Muscle layer of colon (tissue), 2 donors: ENCODE measurements around the gene PLS1.

ENCODE experiments used
- H3K27ac ChIP-seq: one replicate; pipeline ENCODE4 v1.7.0; 2013; ENCODE audit warnings: low read depth, mild to moderate bottlenecking, low read length, moderate library complexity
- H3K27me3 ChIP-seq, 2 donors: one replicate each; pipeline ENCODE4 v1.7.0; 2013; ENCODE audit warnings: low read length in 2 of 2, mild to moderate bottlenecking in 2 of 2; ENCODE audit not compliant: insufficient read depth in 2 of 2, control insufficient read depth in 1 of 2
- H3K36me3 ChIP-seq: one replicate; pipeline ENCODE4 v1.7.0; 2013; ENCODE audit warnings: mild to moderate bottlenecking, low read length; ENCODE audit not compliant: insufficient read depth
- H3K4me1 ChIP-seq: one replicate; pipeline ENCODE4 v1.7.0; 2013; ENCODE audit warnings: mild to moderate bottlenecking, low read length; ENCODE audit not compliant: insufficient read depth
- H3K4me3 ChIP-seq, 2 donors: one replicate each; pipeline ENCODE4 v1.7.0; 2013; ENCODE audit warnings: low read length in 2 of 2, low read depth in 1 of 2, mild to moderate bottlenecking in 1 of 2, moderate library complexity in 1 of 2
- H3K9ac ChIP-seq: one replicate; pipeline ENCODE4 v1.7.0; 2013; ENCODE audit warnings: low read length
- H3K9me3 ChIP-seq: one replicate; pipeline ENCODE4 v1.7.0; 2013; ENCODE audit warnings: mild to moderate bottlenecking, low read length
- donor health status: abdominal sarcoma.
- donor health status: Adenocarcinoma of cecum.

Gene PLS1

GRCh38 chr3:142622405-142622804 lies 26.2 kb downstream of the PLS1 start:
- no peak overlapping the region for H3K4me3 ChIP-seq
- no peak overlapping the region for H3K27ac ChIP-seq
- no peak overlapping the region for H3K9ac ChIP-seq
- H3K36me3 ChIP-seq, result no peaks in the 10 kb centered on the region
- no peaks in the 10 kb centered on the region for H3K9me3 ChIP-seq
- no peaks in the 10 kb centered on the region for H3K27me3 ChIP-seq
- no peaks in the 10 kb centered on the region for H3K4me1 ChIP-seq

- H3K9ac ChIP-seq, result no peak overlapping the region
- H3K27me3 ChIP-seq, result no peaks in the 10 kb centered on the region
- no peaks in the 10 kb centered on the region for H3K4me1 ChIP-seq
- no peak overlapping the region for H3K27ac ChIP-seq
- no peaks in the 10 kb centered on the region for H3K36me3 ChIP-seq
- no peaks in the 10 kb centered on the region for H3K9me3 ChIP-seq
- H3K4me3 ChIP-seq, result no peak overlapping the region
Measured at GRCh38 chr3:142623194-142623593, 27.0 kb downstream of the PLS1 start.

- H3K27me3 ChIP-seq, result no peaks in the 10 kb centered on the region
- H3K9ac ChIP-seq, result no peak overlapping the region
- H3K27ac ChIP-seq, result no peak overlapping the region
- no peaks in the 10 kb centered on the region for H3K36me3 ChIP-seq
- H3K9me3 ChIP-seq, result no peaks in the 10 kb centered on the region
- H3K4me1 ChIP-seq, result no peaks in the 10 kb centered on the region
- no peak overlapping the region for H3K4me3 ChIP-seq
Measured at GRCh38 chr3:142624341-142625152, 28.4 kb downstream of the PLS1 start.

DNA sequence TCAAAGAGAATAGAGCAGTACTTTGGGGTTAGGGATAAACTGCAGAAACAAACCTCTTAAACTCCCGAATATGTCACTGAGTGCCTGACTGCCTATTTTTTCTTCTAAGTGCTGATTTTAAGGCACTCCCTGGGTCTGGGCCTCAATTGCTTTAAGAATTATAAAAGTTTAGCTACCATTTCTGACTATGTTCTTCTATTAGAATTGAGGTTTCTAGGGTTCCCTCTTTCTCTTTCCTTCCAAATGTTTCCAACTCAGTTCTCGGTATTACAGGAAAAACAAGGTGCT lies 28.9 kb downstream of the PLS1 start:
- H3K27me3 ChIP-seq, result no peaks in the 10 kb centered on the region
- no peak overlapping the region for H3K27ac ChIP-seq
- H3K36me3 ChIP-seq, result no peaks in the 10 kb centered on the region
- no peak overlapping the region for H3K9ac ChIP-seq
- H3K9me3 ChIP-seq, result no peaks in the 10 kb centered on the region
- no peak overlapping the region for H3K4me3 ChIP-seq
- no peaks in the 10 kb centered on the region for H3K4me1 ChIP-seq

DNA sequence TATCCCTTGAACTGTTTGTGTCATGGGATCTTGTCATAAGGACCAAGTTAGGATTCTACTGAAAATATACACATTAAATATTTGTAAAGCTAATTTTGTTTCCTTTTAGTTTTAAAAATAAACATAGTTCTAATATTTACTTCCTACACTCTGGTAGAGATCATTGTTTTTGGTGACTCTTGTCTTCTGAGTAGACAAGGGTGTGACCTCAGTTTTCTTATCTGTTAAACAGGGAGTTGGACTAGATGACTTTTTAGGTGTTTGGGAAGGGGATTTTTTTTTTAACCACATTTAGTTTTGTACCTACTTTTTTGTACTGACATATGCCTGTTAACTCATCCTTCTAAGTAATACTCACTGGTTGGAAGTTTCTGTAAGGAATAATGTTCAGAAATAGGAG lies 30.8 kb downstream of the PLS1 start:
- Histone ChIP-seq H3K36me3 (no peaks in the 10 kb centered on the region), H3K9me3 (no peaks in the 10 kb centered on the region), H3K27ac (no peak overlapping the region), H3K4me1 (no peaks in the 10 kb centered on the region), H3K27me3 (no peaks in the 10 kb centered on the region), H3K4me3 (no peak overlapping the region), H3K9ac (no peak overlapping the region)

GRCh38 chr3:142628801-142629200 lies 32.6 kb downstream of the PLS1 start:
- no peaks in the 10 kb centered on the region for H3K9me3 ChIP-seq
- H3K27ac ChIP-seq, result no peak overlapping the region
- no peaks in the 10 kb centered on the region for H3K36me3 ChIP-seq
- no peaks in the 10 kb centered on the region for H3K27me3 ChIP-seq
- no peaks in the 10 kb centered on the region for H3K4me1 ChIP-seq
- H3K4me3 ChIP-seq, result no peak overlapping the region
- no peak overlapping the region for H3K9ac ChIP-seq

GRCh38 chr3:142633073-142633472 lies 36.9 kb downstream of the PLS1 start:
- no peaks in the 10 kb centered on the region for H3K36me3 ChIP-seq
- H3K27me3 ChIP-seq, result no peaks in the 10 kb centered on the region
- no peak overlapping the region for H3K27ac ChIP-seq
- no peaks in the 10 kb centered on the region for H3K9me3 ChIP-seq
- no peaks in the 10 kb centered on the region for H3K4me1 ChIP-seq
- H3K9ac ChIP-seq, result no peak overlapping the region
- H3K4me3 ChIP-seq, result no peak overlapping the region

DNA sequence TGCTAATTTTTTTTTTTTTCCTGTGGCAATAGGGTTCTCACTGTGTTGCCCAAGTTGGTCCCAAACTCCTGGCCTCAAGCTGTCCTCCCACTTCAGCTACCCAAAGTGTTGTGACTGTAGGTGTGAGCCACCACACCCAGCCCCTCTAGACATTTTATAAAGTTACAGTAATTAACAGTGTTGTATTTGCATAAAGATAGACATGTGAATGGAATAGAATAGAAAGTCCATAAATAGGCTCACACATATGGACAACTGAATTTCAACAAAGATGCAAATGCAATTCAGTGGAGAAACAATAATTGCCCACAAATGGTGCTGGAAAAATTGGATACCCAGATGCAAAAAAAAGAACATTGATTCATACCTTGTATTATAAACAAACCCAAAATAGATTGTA lies 39.9 kb downstream of the PLS1 start:
- Histone ChIP-seq H3K27ac (no peak overlapping the region), H3K9me3 (no peaks in the 10 kb centered on the region), H3K4me1 (no peaks in the 10 kb centered on the region), H3K27me3 (no peaks in the 10 kb centered on the region), H3K9ac (no peak overlapping the region), H3K4me3 (no peak overlapping the region), H3K36me3 (no peaks in the 10 kb centered on the region)

- no peak overlapping the region for H3K4me3 ChIP-seq
- no peaks in the 10 kb centered on the region for H3K27me3 ChIP-seq
- no peaks in the 10 kb centered on the region for H3K4me1 ChIP-seq
- H3K27ac ChIP-seq, result no peak overlapping the region
- no peaks in the 10 kb centered on the region for H3K36me3 ChIP-seq
- H3K9me3 ChIP-seq, result no peaks in the 10 kb centered on the region
- H3K9ac ChIP-seq, result no peak overlapping the region
Measured at GRCh38 chr3:142636664-142637063, 40.5 kb downstream of the PLS1 start.

DNA sequence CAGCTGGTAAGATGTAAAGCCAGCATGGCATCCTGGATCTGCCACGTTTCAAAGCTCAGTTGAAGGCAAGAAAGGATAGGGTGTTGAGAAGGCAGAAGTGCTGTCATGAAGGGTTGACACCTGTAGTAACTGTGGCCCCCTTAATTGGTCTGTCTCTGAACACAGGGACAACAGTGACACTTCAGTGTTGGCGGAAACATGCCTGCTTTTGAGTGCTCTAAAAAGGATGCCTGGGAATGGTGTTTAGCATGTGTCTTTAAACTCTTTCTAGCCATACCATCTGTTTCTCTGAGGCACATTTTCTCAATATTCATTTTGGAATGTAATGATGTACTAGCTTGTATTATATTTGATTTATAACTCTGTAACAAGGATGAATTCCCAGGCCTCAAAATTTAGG lies 42.1 kb downstream of the PLS1 start:
- no peaks in the 10 kb centered on the region for H3K27me3 ChIP-seq

DNA sequence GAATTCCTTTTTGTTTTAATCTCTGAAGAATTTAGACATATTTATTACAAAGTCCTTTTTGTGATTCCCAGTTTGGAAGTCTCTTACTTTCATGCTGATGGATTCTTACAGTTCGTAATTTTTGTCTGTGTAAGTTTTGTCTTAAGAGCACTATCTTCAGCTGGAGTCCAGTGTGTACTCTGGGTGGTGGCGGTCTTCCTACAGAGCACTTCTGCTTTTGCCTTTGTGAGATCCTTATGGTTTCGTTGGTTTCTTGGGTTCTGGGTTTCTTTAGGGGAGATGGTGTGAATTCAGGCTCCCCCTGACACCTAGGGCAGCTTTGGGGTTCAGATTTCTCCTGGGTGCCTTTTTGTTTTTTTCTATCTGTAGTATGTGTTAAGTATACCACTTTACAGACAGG lies 45.3 kb downstream of the PLS1 start:
- Histone ChIP-seq H3K27ac (no peak overlapping the region), H3K4me3 (no peak overlapping the region), H3K27me3 (no peaks in the 10 kb centered on the region), H3K4me1 (no peaks in the 10 kb centered on the region), H3K9me3 (no peaks in the 10 kb centered on the region), H3K36me3 (no peaks in the 10 kb centered on the region), H3K9ac (no peak overlapping the region)

More for the DNA sequence above, 42.1 kb downstream of the PLS1 start:
- Histone ChIP-seq H3K9me3 (no peaks in the 10 kb centered on the region), H3K27ac (no peak overlapping the region), H3K4me1 (no peaks in the 10 kb centered on the region), H3K9ac (no peak overlapping the region), H3K4me3 (no peak overlapping the region), H3K36me3 (no peaks in the 10 kb centered on the region)

DNA sequence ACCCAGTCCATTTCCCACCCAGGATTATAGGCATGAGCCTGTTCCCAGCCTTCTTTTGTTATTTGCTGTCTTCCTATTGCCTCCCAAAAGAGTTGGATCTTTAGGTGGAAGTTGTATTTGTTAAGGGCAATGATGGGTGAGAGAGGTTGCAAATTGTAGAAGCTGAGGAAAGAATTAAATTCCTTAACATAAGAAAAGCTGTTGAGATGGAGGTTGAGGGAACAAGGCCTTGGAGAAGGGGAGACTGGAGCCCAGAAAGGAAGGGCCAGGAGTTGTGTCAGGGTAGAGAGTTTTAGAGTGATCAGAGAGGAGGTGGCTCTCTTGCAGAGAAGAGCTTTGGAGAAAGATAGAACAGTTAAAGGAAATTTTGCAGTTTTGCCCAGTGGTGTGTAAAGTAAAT lies 46.8 kb downstream of the PLS1 start:
- H3K27ac ChIP-seq, result no peak overlapping the region
- H3K27me3 ChIP-seq, result no peaks in the 10 kb centered on the region
- H3K9me3 ChIP-seq, result no peaks in the 10 kb centered on the region
- H3K4me1 ChIP-seq, result no peaks in the 10 kb centered on the region
- H3K4me3 ChIP-seq, result no peak overlapping the region
- no peak overlapping the region for H3K9ac ChIP-seq
- H3K36me3 ChIP-seq, result no peaks in the 10 kb centered on the region
